ENCODE results near the gene GID8.

- TF ChIP-seq CTCF (IDR thresholded peaks at IDR 0.05; ENCODE audit: low read depth, low read length, missing input control): no peak
- TF ChIP-seq RAD21 (IDR thresholded peaks at IDR 0.05): no peak
- no peak for TF ChIP-seq TAF1 (conservative IDR thresholded peaks at IDR 0.05)
- no peak for TF ChIP-seq GABPA (IDR thresholded peaks at IDR 0.05 in 1 of 2, conservative IDR thresholded peaks at IDR 0.05 in 1 of 2)
- no peak for TF ChIP-seq YY1 (IDR thresholded peaks at IDR 0.05)
- TF ChIP-seq HNF4A (conservative IDR thresholded peaks at IDR 0.05): no peak
- no peak for TF ChIP-seq ATF3 (IDR thresholded peaks at IDR 0.05)
- TF ChIP-seq REST (IDR thresholded peaks at IDR 0.05): no peak
- no peak for TF ChIP-seq RXRA (IDR thresholded peaks at IDR 0.05)
- no peak for TF ChIP-seq MAX (IDR thresholded peaks at IDR 0.05)
- no peak for TF ChIP-seq JUND (IDR thresholded peaks at IDR 0.05)
Observed at GRCh38 chr20:62990306-62990825, 52.4 kb downstream of the GID8 start.

All from liver (tissue), 3 donors.